ENCODE data around the gene TTLL12.

The TTLL12 gene

DNA sequence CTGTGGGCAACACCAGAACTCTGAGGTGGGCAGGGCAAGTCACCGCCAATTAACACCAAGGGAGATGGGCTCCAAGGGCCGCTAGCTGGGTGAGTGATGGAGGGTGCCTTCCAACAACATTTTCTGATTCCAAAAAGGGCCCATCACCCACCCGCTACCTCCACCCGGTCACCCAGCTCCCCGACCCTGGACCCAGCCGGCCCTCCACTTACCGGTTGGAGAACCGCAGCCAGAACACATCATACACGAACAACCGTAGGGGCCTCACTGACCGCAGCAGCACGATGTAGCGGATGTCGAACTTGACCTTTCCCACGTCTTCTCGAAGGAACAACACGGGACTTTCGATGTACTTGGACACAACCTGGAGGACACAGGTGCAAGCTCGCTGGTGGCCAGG is 14.7 kb downstream of the TTLL12 start:
- DNase-seq (ENCODE audit: low spot score), result no peak

- no peak for DNase-seq (ENCODE audit: low spot score)
Measured at GRCh38 chr22:43171607-43172006, 15.3 kb downstream of the TTLL12 start.

DNA sequence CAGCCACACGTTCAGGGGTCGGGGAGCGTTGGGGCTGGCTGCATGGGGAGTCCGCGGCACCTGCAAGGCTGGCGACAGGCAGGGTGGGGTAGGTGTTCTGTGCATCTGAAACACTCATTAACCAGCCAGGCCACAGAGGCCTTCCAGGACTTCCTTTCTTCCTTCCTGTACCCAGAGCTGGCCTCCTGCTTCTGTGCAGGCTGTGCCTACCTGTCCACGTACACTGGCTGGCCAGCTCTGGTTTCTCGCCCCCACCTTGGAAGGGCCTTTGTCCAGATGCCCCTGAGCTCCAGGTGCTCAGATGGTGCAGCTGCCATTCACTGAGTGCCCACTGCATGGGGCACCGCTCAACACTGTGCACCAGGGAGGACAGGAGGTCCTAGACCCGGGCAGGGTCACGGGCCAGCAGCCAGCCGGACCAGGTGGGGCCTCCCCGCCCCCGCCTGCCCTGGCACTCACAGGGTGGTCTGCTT is 15.9 kb downstream of the TTLL12 start:
- no peak for DNase-seq (ENCODE audit: low spot score)

DNA sequence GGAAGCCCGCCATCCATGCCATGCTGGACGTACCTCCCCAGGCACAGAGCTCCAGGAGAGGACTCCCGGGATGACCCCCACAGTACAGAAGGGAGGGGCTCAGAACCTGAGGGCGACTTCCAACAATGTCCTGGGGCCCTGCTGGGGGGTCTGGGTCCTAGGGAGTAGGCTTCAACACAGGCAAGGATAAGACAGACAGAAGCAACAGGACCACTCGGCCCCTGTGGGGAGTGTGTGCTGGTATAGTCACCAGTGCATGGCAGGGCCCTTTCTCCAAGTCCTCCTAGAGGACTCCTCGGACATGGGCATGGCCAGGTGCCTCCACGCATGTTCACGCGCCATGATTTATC is 16.8 kb downstream of the TTLL12 start:
- DNase-seq (ENCODE audit: low spot score), result no peak

DNA sequence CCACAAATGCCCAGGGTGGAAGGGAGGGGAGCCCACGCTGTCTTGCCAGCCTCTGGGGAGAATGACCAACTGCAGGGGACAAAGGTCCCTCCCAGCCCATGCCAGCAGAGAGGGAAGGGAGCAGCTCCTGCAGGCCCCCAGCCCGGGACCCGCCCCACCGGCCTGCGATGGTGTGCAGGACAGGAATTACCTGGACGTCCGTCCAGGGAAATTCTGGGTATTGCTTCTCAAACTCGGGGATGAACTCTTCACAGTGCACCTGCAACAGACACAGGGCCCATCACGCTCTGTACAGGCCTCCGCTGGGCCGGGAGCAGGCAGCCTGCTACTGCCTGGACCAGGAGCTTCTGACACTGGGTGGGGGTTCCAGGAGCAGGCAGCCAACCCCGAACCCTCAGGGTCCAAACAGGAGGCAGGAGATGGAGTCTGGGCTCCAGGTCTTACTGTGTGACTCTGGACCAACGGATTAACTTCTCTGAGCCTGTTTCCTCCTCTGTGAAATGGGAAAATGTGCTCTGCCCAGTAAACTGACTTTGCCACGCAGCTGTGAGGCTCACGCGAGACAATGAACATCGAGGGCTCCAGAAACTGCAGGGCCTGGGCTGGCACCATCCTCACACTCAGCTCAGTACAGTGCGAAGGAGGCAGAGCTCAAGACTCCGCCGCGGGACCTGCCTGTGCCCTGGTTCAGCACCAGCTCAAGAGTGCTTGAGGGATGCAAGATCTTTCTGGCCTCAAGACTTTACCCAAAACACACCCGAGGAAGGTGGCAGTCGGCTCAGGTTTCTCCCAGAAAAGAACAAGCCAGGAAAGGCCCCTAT is 17.4 kb downstream of the TTLL12 start:
- no peak for DNase-seq (ENCODE audit: low spot score)

GRCh38 chr22:43168471-43169309 is 18.2 kb downstream of the TTLL12 start:
- DNase-seq (ENCODE audit: low spot score), result no peak

- DNase-seq (ENCODE audit: low spot score), result no peak
Measured at GRCh38 chr22:43167001-43167589, 19.8 kb downstream of the TTLL12 start.

GRCh38 chr22:43166132-43166930 is 20.6 kb downstream of the TTLL12 start:
- DNase-seq (ENCODE audit: low spot score), result no peak

DNA sequence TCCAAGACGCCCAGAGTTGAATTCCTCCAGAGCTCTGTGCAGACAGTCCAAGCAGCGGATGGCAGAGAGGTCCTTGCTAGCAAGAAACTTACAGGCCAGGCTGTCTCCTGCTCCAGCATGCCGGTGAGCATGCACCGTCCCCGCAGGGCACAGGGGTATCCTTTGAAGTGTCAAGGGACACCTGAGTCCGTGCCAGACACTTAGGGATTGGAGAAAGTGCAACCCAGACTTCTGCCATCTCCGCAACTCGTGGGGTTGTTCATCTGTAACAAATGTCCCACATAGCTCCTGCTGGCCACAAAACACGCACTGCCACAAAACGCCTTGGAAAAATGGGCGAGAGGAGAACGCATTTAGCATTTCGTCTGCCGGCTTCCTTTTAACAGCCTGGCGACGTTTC is 22.3 kb downstream of the TTLL12 start:
- no peak for DNase-seq (ENCODE audit: low spot score)

DNA sequence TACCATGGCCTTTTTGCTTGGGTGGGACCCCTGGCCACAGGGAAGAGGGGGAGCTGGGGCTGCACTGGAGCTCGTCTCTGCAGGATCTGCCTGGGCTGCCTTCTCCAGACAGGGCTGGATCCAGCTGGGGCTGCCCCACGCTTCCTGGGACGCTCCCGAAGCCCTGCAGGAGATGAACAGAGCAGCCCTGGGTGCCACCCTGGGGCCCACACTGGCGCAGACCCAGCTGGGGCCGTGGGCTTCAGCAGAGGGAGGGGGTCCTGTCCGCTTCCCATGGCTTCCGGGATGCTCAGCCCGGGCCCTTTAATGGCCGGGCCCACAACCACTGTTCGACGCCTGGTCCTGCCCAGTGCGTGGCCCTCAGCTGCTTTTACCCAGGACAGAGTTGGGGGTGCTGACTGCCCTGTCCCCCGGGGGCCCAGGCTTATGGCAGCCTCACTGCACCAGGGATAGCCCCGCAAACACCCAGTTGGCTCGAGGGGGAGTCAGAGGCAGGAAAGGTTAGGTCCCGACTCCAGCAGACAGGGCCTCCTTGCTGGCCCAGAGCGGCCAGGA is 23.6 kb downstream of the TTLL12 start:
- DNase-seq (ENCODE audit: low spot score), result no peak

GRCh38 chr22:43162412-43163150 is 24.4 kb downstream of the TTLL12 start:
- DNase-seq (ENCODE audit: low spot score), result no peak

DNA sequence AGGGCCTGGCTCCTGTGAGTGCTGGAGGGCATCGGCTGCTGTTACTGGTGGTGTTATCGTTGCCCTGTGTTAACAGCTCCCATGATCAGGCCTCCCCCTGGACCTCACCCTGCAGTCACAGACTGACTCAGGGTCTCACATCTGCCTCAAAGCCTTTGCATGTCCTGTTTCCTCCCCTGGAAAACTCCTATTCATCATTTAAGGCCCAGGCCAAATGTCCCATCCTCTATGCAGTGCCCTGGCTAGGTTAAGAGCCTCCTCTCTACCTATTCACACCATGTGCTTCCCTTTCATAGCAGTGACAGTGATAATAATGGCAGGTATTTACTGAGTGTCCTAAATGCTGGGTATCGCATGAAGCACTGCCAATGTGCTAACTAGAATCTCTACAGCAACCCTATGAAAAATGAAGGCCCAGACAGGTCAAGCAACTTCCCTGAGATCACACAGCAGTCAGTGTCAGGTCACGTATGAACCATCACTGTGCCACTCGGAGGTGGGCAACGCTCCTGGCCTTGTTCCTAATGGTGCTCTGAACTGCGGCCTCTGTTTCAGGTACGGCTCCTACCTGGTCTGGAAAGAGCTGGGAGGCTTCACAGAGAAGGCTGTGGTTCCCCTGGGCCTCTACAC is 26.3 kb downstream of the TTLL12 start:
- DNase-seq (ENCODE audit: low spot score), result no peak

DNA sequence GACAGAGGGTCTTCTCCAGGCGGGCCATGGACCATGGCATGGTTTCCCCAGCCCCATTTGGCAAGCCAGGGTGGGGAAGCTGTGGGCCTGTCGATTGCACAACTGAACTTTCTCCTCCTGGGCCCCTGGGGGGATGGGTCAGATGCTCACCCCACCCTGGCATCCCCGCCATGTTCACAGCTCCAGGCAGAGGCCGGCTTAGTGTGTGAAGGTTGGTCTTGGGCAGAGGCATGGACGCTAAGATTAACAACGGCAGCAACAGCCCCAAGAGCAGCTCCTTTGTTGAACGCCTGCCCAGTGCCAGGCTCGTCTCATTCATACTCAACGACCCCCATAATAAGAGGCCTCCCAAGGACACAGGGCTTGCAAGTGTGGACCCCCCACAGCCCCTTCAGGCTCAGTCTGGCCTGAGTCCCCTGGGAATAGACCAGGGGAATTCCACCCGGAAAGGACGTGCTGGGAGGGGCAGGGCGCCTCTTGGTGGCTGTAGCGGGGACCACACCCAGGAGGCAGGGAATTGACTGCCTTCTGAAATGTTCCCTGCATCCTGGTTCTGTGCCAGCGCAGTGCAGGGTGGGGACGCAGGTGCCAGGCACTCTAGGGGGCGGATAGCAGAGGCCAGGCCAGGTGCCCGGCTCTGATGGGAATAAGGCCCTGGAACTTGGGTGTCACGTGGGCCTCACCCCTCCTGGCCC is 27.3 kb downstream of the TTLL12 start:
- no peak for DNase-seq (ENCODE audit: low spot score)

DNA sequence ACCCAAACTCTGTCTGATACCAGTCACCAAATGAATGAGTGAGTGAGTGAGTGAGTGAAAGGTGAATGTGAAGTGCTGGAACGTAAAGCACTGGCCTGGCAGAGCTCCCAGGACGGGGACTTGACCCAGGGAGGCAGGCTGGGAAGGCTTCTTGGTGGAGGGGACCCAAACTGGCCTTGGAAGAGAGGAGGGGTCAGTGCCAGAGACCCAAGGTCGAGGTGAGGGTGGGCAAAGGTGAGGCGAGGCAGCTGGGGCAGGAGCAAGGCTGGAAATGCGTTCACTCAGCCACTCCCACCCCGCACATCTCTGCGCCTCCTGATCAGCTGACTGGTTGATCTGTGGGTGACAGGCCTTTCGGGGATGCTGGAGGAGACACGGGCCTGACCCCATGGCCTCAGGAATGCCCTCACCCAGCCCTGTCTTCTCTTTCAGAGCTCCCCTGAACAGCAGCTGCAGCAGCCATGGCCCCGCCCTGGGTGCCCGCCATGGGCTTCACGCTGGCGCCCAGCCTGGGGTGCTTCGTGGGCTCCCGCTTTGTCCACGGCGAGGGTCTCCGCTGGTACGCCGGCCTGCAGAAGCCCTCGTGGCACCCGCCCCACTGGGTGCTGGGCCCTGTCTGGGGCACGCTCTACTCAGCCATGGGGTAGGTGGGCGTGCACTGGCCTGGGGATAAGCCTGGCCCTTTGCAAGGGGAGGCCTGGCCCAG is 28.0 kb downstream of the TTLL12 start:
- no peak for DNase-seq (ENCODE audit: low spot score)

DNA sequence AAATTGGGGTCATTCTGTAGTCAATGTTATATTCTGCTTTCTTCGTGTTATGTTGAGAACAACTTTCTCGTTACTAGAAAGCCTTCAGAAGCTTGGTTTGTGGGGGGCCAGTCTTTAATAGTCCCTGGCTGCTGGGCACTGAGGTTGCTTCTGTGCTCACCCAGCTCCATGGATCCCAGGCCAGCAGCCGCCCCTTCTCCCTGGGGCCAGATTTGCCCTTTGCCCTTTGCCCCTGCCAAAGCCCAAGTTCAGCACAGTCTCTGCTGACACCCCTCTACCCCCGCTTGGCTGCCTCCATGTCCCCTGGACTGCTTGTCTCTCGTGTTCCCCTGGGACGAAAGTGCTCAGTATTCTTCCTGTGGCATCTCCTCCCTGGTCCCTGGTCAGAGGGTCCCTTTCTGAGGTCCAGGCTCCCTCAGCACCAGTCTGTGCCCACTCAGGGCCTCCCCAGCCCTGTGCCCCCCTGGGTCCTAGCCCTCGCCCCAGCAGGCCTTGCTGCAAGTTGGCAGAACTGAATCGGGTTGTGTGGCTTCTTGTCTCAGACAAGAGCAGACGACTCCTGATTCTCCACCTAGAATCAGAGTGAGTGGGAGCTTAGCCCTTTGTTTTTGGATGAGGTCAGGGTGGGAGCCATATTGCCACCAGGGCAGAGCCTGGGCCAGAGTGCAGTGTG is 28.9 kb downstream of the TTLL12 start:
- no peak for DNase-seq (ENCODE audit: low spot score)

DNA sequence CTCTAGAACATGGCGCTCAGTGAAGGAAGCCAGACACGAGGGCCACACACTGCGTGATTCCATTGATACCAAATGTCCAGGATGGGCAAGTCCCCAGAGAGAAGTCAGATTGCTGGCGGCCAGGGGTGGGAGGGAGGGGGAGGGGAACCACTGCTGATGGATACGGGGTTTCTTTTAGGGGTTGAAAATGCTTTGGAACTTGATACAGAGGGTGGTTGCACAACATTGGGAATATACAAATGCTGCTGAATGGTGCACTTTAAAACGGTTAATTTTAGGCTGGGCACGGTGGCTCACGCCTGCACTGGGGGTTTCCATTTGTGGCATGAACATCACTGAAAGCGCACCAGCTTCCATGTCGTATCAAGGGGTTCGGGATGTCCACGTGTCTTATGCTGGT is 30.5 kb downstream of the TTLL12 start:
- DNase-seq (ENCODE audit: low spot score), result no peak

DNA sequence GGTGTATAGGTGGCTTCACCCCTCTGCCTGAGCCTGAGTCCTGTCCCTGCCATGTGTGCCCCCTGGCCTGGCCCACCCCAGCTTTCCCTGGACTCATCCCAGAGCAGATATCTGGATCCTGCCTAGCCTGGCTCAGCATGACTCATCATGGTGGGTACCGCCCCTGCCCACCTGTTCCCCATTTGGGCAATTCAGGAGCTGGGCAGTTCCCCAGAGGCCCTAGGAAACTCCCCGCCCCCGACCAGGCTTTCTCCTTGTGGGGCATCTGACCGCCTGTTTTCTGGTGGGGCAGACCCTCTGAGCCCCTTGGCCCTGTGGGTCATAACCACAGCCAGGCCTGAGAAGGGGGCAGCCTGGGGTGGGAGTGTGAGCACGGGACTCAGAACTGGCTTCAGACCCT is 31.1 kb downstream of the TTLL12 start:
- no peak for DNase-seq (ENCODE audit: low spot score)

GRCh38 chr22:43154887-43155536 is 31.9 kb downstream of the TTLL12 start:
- DNase-seq (ENCODE audit: low spot score), result no peak
